Measurements from ENCODE around the gene CDYL. TPM values are rescaled to one million over a fixed set of nuclear protein-coding genes. Genes with fewer than 3 reads are reported as not detected.

CDYL gene
- total RNA-seq, result 10 to 100 TPM; 41.9 to 52.3 (median 45.7) TPM

- TF ChIP-seq EP300 (IDR thresholded peaks at IDR 0.05) (no peak), POLR2AphosphoS5 (IDR thresholded peaks at IDR 0.05) (peak; percentile 73 to 74), CTCF (IDR thresholded peaks at IDR 0.05) (peak in 1 of 3 experiments; percentile 3), POLR2A (IDR thresholded peaks at IDR 0.05; ENCODE audit: low read depth) (no peak)
- Histone ChIP-seq H3K27ac (replicated peaks in 1 of 4) (peak within 1 kb of the TSS; percentile 86 to 90 (median 86)), H3K4me1 (peaks cover 12 to 44% (median 30%) of the 10 kb centered on the region in 4 donors), H3K36me3 (no peaks in the 10 kb centered on the region), H3K4me3 (peak within 1 kb of the TSS; percentile 68 to 94 (median 72)), H3K9me3 (no peaks in the 10 kb centered on the region), H3K27me3 (no peaks in the 10 kb centered on the region)
- WGBS, result no CpG with 5 or more reads among the region's 55 CpGs
- peak; percentile 93 for DNase-seq (ENCODE audit: extremely low spot score)
- intact Hi-C loops (cut with DNase I), result loop anchor here (5.0 to 10.0 kb wide), 4 partner anchors 129 to 421 kb away; partner anchors contain the start of gene RPP40
These were observed at the start of gene CDYL for GRCh38 chr6:4776131-4776492. Gene CDYL, plus strand, starts transcription at chr6:4776404. Its CDS starts 380 bp downstream, at chr6:4776784.

- peaks cover 0 to 5% (median 0%) of the 10 kb centered on the region in 4 donors for H3K27me3 ChIP-seq
- intact Hi-C loops (cut with DNase I), result no loop called here
- H3K9me3 ChIP-seq, result no peaks in the 10 kb centered on the region
- no peak overlapping the region for H3K4me3 ChIP-seq
- DNase-seq (ENCODE audit: extremely low spot score), result no peak
- TF ChIP-seq CTCF (IDR thresholded peaks at IDR 0.05), result no peak
- TF ChIP-seq POLR2AphosphoS5 (IDR thresholded peaks at IDR 0.05), result no peak
- no peak for TF ChIP-seq EP300 (IDR thresholded peaks at IDR 0.05)
- TF ChIP-seq POLR2A (IDR thresholded peaks at IDR 0.05; ENCODE audit: low read depth), result no peak
- H3K4me1 ChIP-seq, result no peaks in the 10 kb centered on the region
- 90% methylated on average over 1 of the region's 1 CpG for WGBS
- H3K36me3 ChIP-seq, result no peaks in the 10 kb centered on the region
- H3K27ac ChIP-seq (replicated peaks in 1 of 4), result no peak overlapping the region
These were observed 49.6 kb upstream of the CDYL start for GRCh38 chr6:4726645-4727044.

GRCh38 chr6:4727217-4727616 is 49.0 kb upstream of the CDYL start:
- TF ChIP-seq CTCF (IDR thresholded peaks at IDR 0.05), result no peak
- TF ChIP-seq EP300 (IDR thresholded peaks at IDR 0.05), result no peak
- TF ChIP-seq POLR2AphosphoS5 (IDR thresholded peaks at IDR 0.05), result no peak
- no peak for TF ChIP-seq POLR2A (IDR thresholded peaks at IDR 0.05; ENCODE audit: low read depth)
- Histone ChIP-seq H3K27me3 (peaks cover 0 to 5% (median 0%) of the 10 kb centered on the region in 4 donors), H3K36me3 (no peaks in the 10 kb centered on the region), H3K4me3 (no peak overlapping the region), H3K9me3 (no peaks in the 10 kb centered on the region), H3K4me1 (no peaks in the 10 kb centered on the region), H3K27ac (replicated peaks in 1 of 4) (no peak overlapping the region)
- intact Hi-C loops (cut with DNase I), result no loop called here
- DNase-seq (ENCODE audit: extremely low spot score), result no peak

- intact Hi-C loops (cut with DNase I), result no loop called here
- 61% methylated on average over 8 of the region's 8 CpGs for WGBS
- DNase-seq (ENCODE audit: extremely low spot score), result no peak
- Histone ChIP-seq H3K4me1 (peaks cover 0 to 6% (median 3%) of the 10 kb centered on the region in 4 donors), H3K27me3 (peaks cover 0 to 5% (median 0%) of the 10 kb centered on the region in 4 donors), H3K36me3 (no peaks in the 10 kb centered on the region), H3K9me3 (no peaks in the 10 kb centered on the region), H3K4me3 (no peak overlapping the region), H3K27ac (replicated peaks in 1 of 4) (no peak overlapping the region)
- TF ChIP-seq POLR2A (IDR thresholded peaks at IDR 0.05; ENCODE audit: low read depth), result no peak
- TF ChIP-seq CTCF (IDR thresholded peaks at IDR 0.05), result no peak
- TF ChIP-seq EP300 (IDR thresholded peaks at IDR 0.05), result no peak
- TF ChIP-seq POLR2AphosphoS5 (IDR thresholded peaks at IDR 0.05), result no peak
These were observed 48.4 kb upstream of the CDYL start for GRCh38 chr6:4727671-4728435.
